Retinal pigment epithelial cell (primary cell): ENCODE measurements around the gene CCDC15.

Experiments
- DNase-seq: peaks from one replicate; pipeline ENCODE4 v3.0.0-alpha.2; 2010; ENCODE audit warnings: low read depth
- H3K4me3 ChIP-seq: 2 replicates; pipeline ENCODE4 v1.5.1; 2011; ENCODE audit warnings: mild to moderate bottlenecking, low read length, control low read depth, moderate library complexity
- CTCF ChIP-seq: conservative IDR thresholded peaks from 2 replicates; pipeline ENCODE4 v1.5.1; 2011; ENCODE audit warnings: low read depth, low read length, control low read depth, inconsistent platforms

Gene CCDC15

GRCh38 chr11:124953753-124954589, at the start of gene CCDC15:
CCDC15 (plus strand) TSS chr11:124954202; CDS start chr11:124954733, 531 bp downstream.
- peak; percentile 93 for DNase-seq

GRCh38 chr11:124915541-124916369, 38.2 kb upstream of the CCDC15 start:
- H3K4me3 ChIP-seq: no peak overlapping the region
- TF ChIP-seq CTCF: no peak
- DNase-seq: no peak

More at GRCh38 chr11:124953753-124954589, at the start of gene CCDC15:
- no peak for TF ChIP-seq CTCF
- H3K4me3 ChIP-seq: peak within 1 kb of the TSS; percentile 76

GRCh38 chr11:124916370-124916710, 37.7 kb upstream of the CCDC15 start:
- no peak for DNase-seq
- no peak overlapping the region for H3K4me3 ChIP-seq
- TF ChIP-seq CTCF: no peak

GRCh38 chr11:124917115-124917637, 36.8 kb upstream of the CCDC15 start:
- no peak overlapping the region for H3K4me3 ChIP-seq
- no peak for TF ChIP-seq CTCF
- DNase-seq: no peak

- no peak within 1 kb of the TSS for H3K4me3 ChIP-seq
- DNase-seq: no peak
- no peak for TF ChIP-seq CTCF
These were observed 35.1 kb upstream of the CCDC15 start, which contains the start of gene HEPN1 for GRCh38 chr11:124918950-124919349. HEPN1 (plus strand) TSS chr11:124919250.

- no peak overlapping the region for H3K4me3 ChIP-seq
- TF ChIP-seq CTCF: no peak
- no peak for DNase-seq
These were observed 34.1 kb upstream of the CCDC15 start for GRCh38 chr11:124919898-124920297.
